Measurements from ENCODE around the gene SLK.

- no peak for TF ChIP-seq CTCF (conservative IDR thresholded peaks at IDR 0.05)
- TF ChIP-seq ZFX (IDR thresholded peaks at IDR 0.05), result no peak
Measured at GRCh38 chr10:103932971-103933370, 34.0 kb upstream of the SLK start.

All from C4-2B (cell line).